Measurements from ENCODE around the gene FAM13A. TPM values are rescaled to one million over a fixed set of nuclear protein-coding genes. Genes with fewer than 3 reads are reported as not detected.
"Not testable (repeated sequence)": the region's sequence is repeated elsewhere in the genome, so short reads cannot be mapped to it uniquely, and the experiment has no call there.

Gene FAM13A
- total RNA-seq, 1 donor from 2014 or later, result 4.5 TPM

- DNase-seq (ENCODE audit: low spot score), result no peak
- H3K27ac Mint-ChIP-seq, result no peak overlapping the region
- H3K27me3 Mint-ChIP-seq (ENCODE audit: low read depth), result no peaks in the 10 kb centered on the region
- no peak overlapping the region for H3K4me3 Mint-ChIP-seq (ENCODE audit: low read depth)
- peaks cover 6% of the 10 kb centered on the region for H3K4me1 Mint-ChIP-seq (ENCODE audit: low read depth)
- intact Hi-C loops (cut with micrococcal nuclease), result no loop called here
- H3K36me3 Mint-ChIP-seq (ENCODE audit: low read depth), result no peaks in the 10 kb centered on the region
- H3K9me3 Mint-ChIP-seq, result no peaks in the 10 kb centered on the region
Observed at GRCh38 chr4:88928852-88929251, 128.1 kb downstream of the FAM13A start.

GRCh38 chr4:88927420-88927819 lies 129.6 kb downstream of the FAM13A start:
- H3K9me3 Mint-ChIP-seq, result no peaks in the 10 kb centered on the region
- no peak overlapping the region for H3K4me3 Mint-ChIP-seq (ENCODE audit: low read depth)
- H3K4me1 Mint-ChIP-seq (ENCODE audit: low read depth), result peaks cover 6% of the 10 kb centered on the region
- intact Hi-C loops (cut with micrococcal nuclease), result no loop called here
- no peak for DNase-seq (ENCODE audit: low spot score)
- no peaks in the 10 kb centered on the region for H3K36me3 Mint-ChIP-seq (ENCODE audit: low read depth)
- H3K27ac Mint-ChIP-seq, result no peak overlapping the region
- no peaks in the 10 kb centered on the region for H3K27me3 Mint-ChIP-seq (ENCODE audit: low read depth)

- intact Hi-C loops (cut with micrococcal nuclease), result no loop called here
- no peaks in the 10 kb centered on the region for H3K4me1 Mint-ChIP-seq (ENCODE audit: low read depth)
- no peaks in the 10 kb centered on the region for H3K9me3 Mint-ChIP-seq
- H3K27me3 Mint-ChIP-seq (ENCODE audit: low read depth), result no peaks in the 10 kb centered on the region
- no peak overlapping the region for H3K4me3 Mint-ChIP-seq (ENCODE audit: low read depth)
- H3K27ac Mint-ChIP-seq, result no peak overlapping the region
- no peaks in the 10 kb centered on the region for H3K36me3 Mint-ChIP-seq (ENCODE audit: low read depth)
- DNase-seq (ENCODE audit: low spot score), result no peak
Observed at GRCh38 chr4:88919056-88919455, 137.9 kb downstream of the FAM13A start.

GRCh38 chr4:88913181-88913580 lies 143.8 kb downstream of the FAM13A start:
- H3K27ac Mint-ChIP-seq; H3K36me3 Mint-ChIP-seq (ENCODE audit: low read depth); DNase-seq (ENCODE audit: low spot score); H3K9me3 Mint-ChIP-seq; H3K4me1 Mint-ChIP-seq (ENCODE audit: low read depth); intact Hi-C loops (cut with micrococcal nuclease); H3K27me3 Mint-ChIP-seq (ENCODE audit: low read depth); H3K4me3 Mint-ChIP-seq (ENCODE audit: low read depth): not testable (repeated sequence)

GRCh38 chr4:88911246-88912212 lies 145.5 kb downstream of the FAM13A start:
- intact Hi-C loops (cut with micrococcal nuclease), result no loop called here
- H3K4me3 Mint-ChIP-seq (ENCODE audit: low read depth), result no peak overlapping the region

GRCh38 chr4:88910101-88910500 lies 146.9 kb downstream of the FAM13A start:
- Mint-ChIP-seq H3K4me1 (ENCODE audit: low read depth) (no peaks in the 10 kb centered on the region), H3K9me3 (no peaks in the 10 kb centered on the region), H3K27ac (no peak overlapping the region), H3K4me3 (ENCODE audit: low read depth) (no peak overlapping the region), H3K36me3 (ENCODE audit: low read depth) (no peaks in the 10 kb centered on the region), H3K27me3 (ENCODE audit: low read depth) (no peaks in the 10 kb centered on the region)
- intact Hi-C loops (cut with micrococcal nuclease), result no loop called here
- no peak for DNase-seq (ENCODE audit: low spot score)

More at GRCh38 chr4:88911246-88912212, 145.5 kb downstream of the FAM13A start:
- Mint-ChIP-seq H3K4me1 (ENCODE audit: low read depth) (no peaks in the 10 kb centered on the region), H3K9me3 (no peaks in the 10 kb centered on the region), H3K27me3 (ENCODE audit: low read depth) (no peaks in the 10 kb centered on the region), H3K36me3 (ENCODE audit: low read depth) (no peaks in the 10 kb centered on the region), H3K27ac (no peak overlapping the region)
- DNase-seq (ENCODE audit: low spot score), result no peak

- Mint-ChIP-seq H3K9me3 (no peaks in the 10 kb centered on the region), H3K4me1 (ENCODE audit: low read depth) (no peaks in the 10 kb centered on the region), H3K27ac (no peak overlapping the region), H3K27me3 (ENCODE audit: low read depth) (no peaks in the 10 kb centered on the region), H3K36me3 (ENCODE audit: low read depth) (no peaks in the 10 kb centered on the region), H3K4me3 (ENCODE audit: low read depth) (no peak overlapping the region)
- intact Hi-C loops (cut with micrococcal nuclease), result no loop called here
- no peak for DNase-seq (ENCODE audit: low spot score)
Observed at GRCh38 chr4:88908521-88908920, 148.5 kb downstream of the FAM13A start.

- Mint-ChIP-seq H3K27me3 (ENCODE audit: low read depth) (no peaks in the 10 kb centered on the region), H3K4me3 (ENCODE audit: low read depth) (no peak overlapping the region), H3K27ac (no peak overlapping the region), H3K36me3 (ENCODE audit: low read depth) (no peaks in the 10 kb centered on the region), H3K9me3 (no peaks in the 10 kb centered on the region), H3K4me1 (ENCODE audit: low read depth) (no peaks in the 10 kb centered on the region)
- DNase-seq (ENCODE audit: low spot score), result no peak
- intact Hi-C loops (cut with micrococcal nuclease), result no loop called here
Observed at GRCh38 chr4:88908003-88908402, 149.0 kb downstream of the FAM13A start.

GRCh38 chr4:88907478-88907877 lies 149.5 kb downstream of the FAM13A start:
- DNase-seq (ENCODE audit: low spot score), result no peak
- H3K27ac Mint-ChIP-seq, result no peak overlapping the region
- H3K9me3 Mint-ChIP-seq, result no peaks in the 10 kb centered on the region
- no peaks in the 10 kb centered on the region for H3K36me3 Mint-ChIP-seq (ENCODE audit: low read depth)
- no peaks in the 10 kb centered on the region for H3K27me3 Mint-ChIP-seq (ENCODE audit: low read depth)
- intact Hi-C loops (cut with micrococcal nuclease), result no loop called here
- no peaks in the 10 kb centered on the region for H3K4me1 Mint-ChIP-seq (ENCODE audit: low read depth)
- H3K4me3 Mint-ChIP-seq (ENCODE audit: low read depth), result no peak overlapping the region

- H3K27me3 Mint-ChIP-seq (ENCODE audit: low read depth); H3K27ac Mint-ChIP-seq; H3K4me1 Mint-ChIP-seq (ENCODE audit: low read depth); H3K9me3 Mint-ChIP-seq; intact Hi-C loops (cut with micrococcal nuclease); H3K4me3 Mint-ChIP-seq (ENCODE audit: low read depth); H3K36me3 Mint-ChIP-seq (ENCODE audit: low read depth); DNase-seq (ENCODE audit: low spot score): not testable (repeated sequence)
Observed at GRCh38 chr4:88904240-88904639, 152.7 kb downstream of the FAM13A start.

GRCh38 chr4:88900432-88900831 lies 156.6 kb downstream of the FAM13A start:
- Mint-ChIP-seq H3K27ac (no peak overlapping the region), H3K27me3 (ENCODE audit: low read depth) (peaks cover 12% of the 10 kb centered on the region), H3K9me3 (peaks cover 8% of the 10 kb centered on the region), H3K4me1 (ENCODE audit: low read depth) (no peaks in the 10 kb centered on the region), H3K4me3 (ENCODE audit: low read depth) (no peak overlapping the region), H3K36me3 (ENCODE audit: low read depth) (no peaks in the 10 kb centered on the region)
- intact Hi-C loops (cut with micrococcal nuclease), result no loop called here
- DNase-seq (ENCODE audit: low spot score), result no peak

GRCh38 chr4:88897752-88898151 lies 159.2 kb downstream of the FAM13A start:
- Mint-ChIP-seq H3K27ac (no peak overlapping the region), H3K4me3 (ENCODE audit: low read depth) (no peak overlapping the region), H3K36me3 (ENCODE audit: low read depth) (no peaks in the 10 kb centered on the region), H3K4me1 (ENCODE audit: low read depth) (no peaks in the 10 kb centered on the region), H3K27me3 (ENCODE audit: low read depth) (peaks cover 12% of the 10 kb centered on the region), H3K9me3 (peaks cover 8% of the 10 kb centered on the region)
- no peak for DNase-seq (ENCODE audit: low spot score)
- intact Hi-C loops (cut with micrococcal nuclease), result no loop called here

GRCh38 chr4:88897180-88897579 lies 159.8 kb downstream of the FAM13A start:
- no peaks in the 10 kb centered on the region for H3K36me3 Mint-ChIP-seq (ENCODE audit: low read depth)
- peaks cover 12% of the 10 kb centered on the region for H3K27me3 Mint-ChIP-seq (ENCODE audit: low read depth)
- H3K9me3 Mint-ChIP-seq, result peaks cover 8% of the 10 kb centered on the region
- intact Hi-C loops (cut with micrococcal nuclease), result no loop called here
- no peak overlapping the region for H3K4me3 Mint-ChIP-seq (ENCODE audit: low read depth)
- H3K27ac Mint-ChIP-seq, result no peak overlapping the region
- H3K4me1 Mint-ChIP-seq (ENCODE audit: low read depth), result no peaks in the 10 kb centered on the region
- DNase-seq (ENCODE audit: low spot score), result no peak

All from activated T-helper 2 cell treated with anti-CD3 and anti-CD28 coated beads, Interferon-gamma antibody, Interleukin-2, Interleukin-4, amounts not matched to agents 10 μg/mL and 5 μg/mL and 100 μg/mL, durations not matched to agents 14 hours and 24 hours and 36 hours (primary cell).